ENCODE data around the gene LRRC4C.

DNA sequence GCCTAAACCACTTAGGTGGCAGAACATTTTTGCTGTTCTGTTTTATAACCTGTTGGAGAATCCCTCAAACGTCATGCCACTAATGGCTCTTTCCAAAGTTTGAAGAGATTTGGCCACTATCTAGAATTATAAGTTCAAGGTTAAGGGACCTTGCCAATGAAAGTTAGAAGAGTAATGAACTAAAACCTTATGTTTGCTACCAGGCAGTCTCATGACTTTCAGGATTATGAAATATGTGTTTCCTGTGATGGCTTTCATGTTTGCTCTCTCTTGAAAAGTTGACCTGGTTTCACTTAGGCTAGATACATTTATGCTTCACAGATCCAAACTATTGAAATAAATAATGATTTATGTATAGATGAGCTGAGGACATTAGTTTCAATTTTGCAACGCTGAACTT, 340.0 kb downstream of the LRRC4C start:
- TF ChIP-seq, protein P1, sequence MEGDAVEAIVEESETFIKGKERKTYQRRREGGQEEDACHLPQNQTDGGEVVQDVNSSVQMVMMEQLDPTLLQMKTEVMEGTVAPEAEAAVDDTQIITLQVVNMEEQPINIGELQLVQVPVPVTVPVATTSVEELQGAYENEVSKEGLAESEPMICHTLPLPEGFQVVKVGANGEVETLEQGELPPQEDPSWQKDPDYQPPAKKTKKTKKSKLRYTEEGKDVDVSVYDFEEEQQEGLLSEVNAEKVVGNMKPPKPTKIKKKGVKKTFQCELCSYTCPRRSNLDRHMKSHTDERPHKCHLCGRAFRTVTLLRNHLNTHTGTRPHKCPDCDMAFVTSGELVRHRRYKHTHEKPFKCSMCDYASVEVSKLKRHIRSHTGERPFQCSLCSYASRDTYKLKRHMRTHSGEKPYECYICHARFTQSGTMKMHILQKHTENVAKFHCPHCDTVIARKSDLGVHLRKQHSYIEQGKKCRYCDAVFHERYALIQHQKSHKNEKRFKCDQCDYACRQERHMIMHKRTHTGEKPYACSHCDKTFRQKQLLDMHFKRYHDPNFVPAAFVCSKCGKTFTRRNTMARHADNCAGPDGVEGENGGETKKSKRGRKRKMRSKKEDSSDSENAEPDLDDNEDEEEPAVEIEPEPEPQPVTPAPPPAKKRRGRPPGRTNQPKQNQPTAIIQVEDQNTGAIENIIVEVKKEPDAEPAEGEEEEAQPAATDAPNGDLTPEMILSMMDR (IDR thresholded peaks at IDR 0.05): no peak
- TF ChIP-seq ZFX (IDR thresholded peaks at IDR 0.05; ENCODE audit: borderline replicate concordance): no peak

Measured in 22Rv1 (cell line).